ENCODE results near the gene FBP2.
"Not testable (repeated sequence)": the region's sequence is repeated elsewhere in the genome, so short reads cannot be mapped to it uniquely, and the experiment has no call there.

FBP2 gene

GRCh38 chr9:94591046-94591545 is 2.5 kb downstream of the FBP2 start:
- H3K4me3 ChIP-seq (ENCODE audit: insufficient read depth, low read depth, low read length, poor library complexity, severe bottlenecking); H3K9me3 ChIP-seq (ENCODE audit: control insufficient read depth, low read length); H3K27ac ChIP-seq (ENCODE audit: insufficient read depth, low read length, poor library complexity, severe bottlenecking); H3K27me3 ChIP-seq (replicated peaks; ENCODE audit: control insufficient read depth, insufficient read depth, low read length, poor library complexity, severe bottlenecking); H3K36me3 ChIP-seq (ENCODE audit: control insufficient read depth, insufficient read depth, low read length); DNase-seq; H3K4me1 ChIP-seq (ENCODE audit: control insufficient read depth, insufficient read depth, low read length, poor library complexity, severe bottlenecking): not testable (repeated sequence)

GRCh38 chr9:94588681-94589080 is 4.9 kb downstream of the FBP2 start:
- H3K27me3 ChIP-seq (replicated peaks; ENCODE audit: control insufficient read depth, insufficient read depth, low read length, poor library complexity, severe bottlenecking), result no peaks in the 10 kb centered on the region
- no peak for DNase-seq
- no peaks in the 10 kb centered on the region for H3K36me3 ChIP-seq (ENCODE audit: control insufficient read depth, insufficient read depth, low read length)
- H3K27ac ChIP-seq (ENCODE audit: insufficient read depth, low read length, poor library complexity, severe bottlenecking), result no peak overlapping the region
- no peaks in the 10 kb centered on the region for H3K9me3 ChIP-seq (ENCODE audit: control insufficient read depth, low read length)
- H3K4me1 ChIP-seq (ENCODE audit: control insufficient read depth, insufficient read depth, low read length, poor library complexity, severe bottlenecking), result peaks cover 9% of the 10 kb centered on the region
- no peak overlapping the region for H3K4me3 ChIP-seq (ENCODE audit: insufficient read depth, low read depth, low read length, poor library complexity, severe bottlenecking)

GRCh38 chr9:94586814-94587213 is 6.8 kb downstream of the FBP2 start:
- no peaks in the 10 kb centered on the region for H3K9me3 ChIP-seq (ENCODE audit: control insufficient read depth, low read length)
- no peak overlapping the region for H3K4me3 ChIP-seq (ENCODE audit: insufficient read depth, low read depth, low read length, poor library complexity, severe bottlenecking)
- no peaks in the 10 kb centered on the region for H3K36me3 ChIP-seq (ENCODE audit: control insufficient read depth, insufficient read depth, low read length)
- H3K4me1 ChIP-seq (ENCODE audit: control insufficient read depth, insufficient read depth, low read length, poor library complexity, severe bottlenecking), result peaks cover 9% of the 10 kb centered on the region
- no peak for DNase-seq
- no peak overlapping the region for H3K27ac ChIP-seq (ENCODE audit: insufficient read depth, low read length, poor library complexity, severe bottlenecking)
- H3K27me3 ChIP-seq (replicated peaks; ENCODE audit: control insufficient read depth, insufficient read depth, low read length, poor library complexity, severe bottlenecking), result no peaks in the 10 kb centered on the region

- H3K4me3 ChIP-seq (ENCODE audit: insufficient read depth, low read depth, low read length, poor library complexity, severe bottlenecking), result no peak overlapping the region
- H3K36me3 ChIP-seq (ENCODE audit: control insufficient read depth, insufficient read depth, low read length), result no peaks in the 10 kb centered on the region
- peaks cover 9% of the 10 kb centered on the region for H3K4me1 ChIP-seq (ENCODE audit: control insufficient read depth, insufficient read depth, low read length, poor library complexity, severe bottlenecking)
- DNase-seq, result no peak
- H3K9me3 ChIP-seq (ENCODE audit: control insufficient read depth, low read length), result no peaks in the 10 kb centered on the region
- no peaks in the 10 kb centered on the region for H3K27me3 ChIP-seq (replicated peaks; ENCODE audit: control insufficient read depth, insufficient read depth, low read length, poor library complexity, severe bottlenecking)
- no peak overlapping the region for H3K27ac ChIP-seq (ENCODE audit: insufficient read depth, low read length, poor library complexity, severe bottlenecking)
Observed at GRCh38 chr9:94586316-94586715, 7.3 kb downstream of the FBP2 start.

GRCh38 chr9:94584555-94584954 is 9.1 kb downstream of the FBP2 start:
- Histone ChIP-seq H3K27me3 (replicated peaks; ENCODE audit: control insufficient read depth, insufficient read depth, low read length, poor library complexity, severe bottlenecking) (no peaks in the 10 kb centered on the region), H3K36me3 (ENCODE audit: control insufficient read depth, insufficient read depth, low read length) (no peaks in the 10 kb centered on the region), H3K27ac (ENCODE audit: insufficient read depth, low read length, poor library complexity, severe bottlenecking) (no peak overlapping the region), H3K4me3 (ENCODE audit: insufficient read depth, low read depth, low read length, poor library complexity, severe bottlenecking) (no peak overlapping the region), H3K4me1 (ENCODE audit: control insufficient read depth, insufficient read depth, low read length, poor library complexity, severe bottlenecking) (peaks cover 9% of the 10 kb centered on the region), H3K9me3 (ENCODE audit: control insufficient read depth, low read length) (no peaks in the 10 kb centered on the region)
- DNase-seq, result no peak

- peaks cover 9% of the 10 kb centered on the region for H3K4me1 ChIP-seq (ENCODE audit: control insufficient read depth, insufficient read depth, low read length, poor library complexity, severe bottlenecking)
- no peaks in the 10 kb centered on the region for H3K9me3 ChIP-seq (ENCODE audit: control insufficient read depth, low read length)
- no peaks in the 10 kb centered on the region for H3K27me3 ChIP-seq (replicated peaks; ENCODE audit: control insufficient read depth, insufficient read depth, low read length, poor library complexity, severe bottlenecking)
- H3K4me3 ChIP-seq (ENCODE audit: insufficient read depth, low read depth, low read length, poor library complexity, severe bottlenecking), result no peak overlapping the region
- H3K27ac ChIP-seq (ENCODE audit: insufficient read depth, low read length, poor library complexity, severe bottlenecking), result no peak overlapping the region
- H3K36me3 ChIP-seq (ENCODE audit: control insufficient read depth, insufficient read depth, low read length), result no peaks in the 10 kb centered on the region
- no peak for DNase-seq
Observed at GRCh38 chr9:94581728-94582127, 11.9 kb downstream of the FBP2 start.

- Histone ChIP-seq H3K36me3 (ENCODE audit: control insufficient read depth, insufficient read depth, low read length) (no peaks in the 10 kb centered on the region), H3K27me3 (replicated peaks; ENCODE audit: control insufficient read depth, insufficient read depth, low read length, poor library complexity, severe bottlenecking) (no peaks in the 10 kb centered on the region), H3K27ac (ENCODE audit: insufficient read depth, low read length, poor library complexity, severe bottlenecking) (no peak overlapping the region), H3K4me1 (ENCODE audit: control insufficient read depth, insufficient read depth, low read length, poor library complexity, severe bottlenecking) (no peaks in the 10 kb centered on the region), H3K4me3 (ENCODE audit: insufficient read depth, low read depth, low read length, poor library complexity, severe bottlenecking) (no peak overlapping the region), H3K9me3 (ENCODE audit: control insufficient read depth, low read length) (no peaks in the 10 kb centered on the region)
- no peak for DNase-seq
Observed at GRCh38 chr9:94577571-94577970, 16.1 kb downstream of the FBP2 start.

GRCh38 chr9:94577036-94577435 is 16.6 kb downstream of the FBP2 start:
- no peaks in the 10 kb centered on the region for H3K4me1 ChIP-seq (ENCODE audit: control insufficient read depth, insufficient read depth, low read length, poor library complexity, severe bottlenecking)
- H3K27ac ChIP-seq (ENCODE audit: insufficient read depth, low read length, poor library complexity, severe bottlenecking), result no peak overlapping the region
- H3K36me3 ChIP-seq (ENCODE audit: control insufficient read depth, insufficient read depth, low read length), result no peaks in the 10 kb centered on the region
- H3K4me3 ChIP-seq (ENCODE audit: insufficient read depth, low read depth, low read length, poor library complexity, severe bottlenecking), result no peak overlapping the region
- no peak for DNase-seq
- H3K9me3 ChIP-seq (ENCODE audit: control insufficient read depth, low read length), result no peaks in the 10 kb centered on the region
- no peaks in the 10 kb centered on the region for H3K27me3 ChIP-seq (replicated peaks; ENCODE audit: control insufficient read depth, insufficient read depth, low read length, poor library complexity, severe bottlenecking)

GRCh38 chr9:94576131-94576530 is 17.5 kb downstream of the FBP2 start:
- DNase-seq, result no peak
- no peaks in the 10 kb centered on the region for H3K27me3 ChIP-seq (replicated peaks; ENCODE audit: control insufficient read depth, insufficient read depth, low read length, poor library complexity, severe bottlenecking)

GRCh38 chr9:94568972-94569712 is 24.5 kb downstream of the FBP2 start:
- no peaks in the 10 kb centered on the region for H3K4me1 ChIP-seq (ENCODE audit: control insufficient read depth, insufficient read depth, low read length, poor library complexity, severe bottlenecking)
- H3K9me3 ChIP-seq (ENCODE audit: control insufficient read depth, low read length), result no peaks in the 10 kb centered on the region
- H3K27ac ChIP-seq (ENCODE audit: insufficient read depth, low read length, poor library complexity, severe bottlenecking), result no peak overlapping the region
- DNase-seq, result no peak
- H3K4me3 ChIP-seq (ENCODE audit: insufficient read depth, low read depth, low read length, poor library complexity, severe bottlenecking), result no peak overlapping the region
- no peaks in the 10 kb centered on the region for H3K36me3 ChIP-seq (ENCODE audit: control insufficient read depth, insufficient read depth, low read length)
- no peaks in the 10 kb centered on the region for H3K27me3 ChIP-seq (replicated peaks; ENCODE audit: control insufficient read depth, insufficient read depth, low read length, poor library complexity, severe bottlenecking)

More at GRCh38 chr9:94576131-94576530, 17.5 kb downstream of the FBP2 start:
- no peaks in the 10 kb centered on the region for H3K36me3 ChIP-seq (ENCODE audit: control insufficient read depth, insufficient read depth, low read length)
- no peak overlapping the region for H3K4me3 ChIP-seq (ENCODE audit: insufficient read depth, low read depth, low read length, poor library complexity, severe bottlenecking)
- no peak overlapping the region for H3K27ac ChIP-seq (ENCODE audit: insufficient read depth, low read length, poor library complexity, severe bottlenecking)
- H3K4me1 ChIP-seq (ENCODE audit: control insufficient read depth, insufficient read depth, low read length, poor library complexity, severe bottlenecking), result no peaks in the 10 kb centered on the region
- H3K9me3 ChIP-seq (ENCODE audit: control insufficient read depth, low read length), result no peaks in the 10 kb centered on the region
